ENCODE data around the gene LCMT1. TPM values are rescaled to one million over a fixed set of nuclear protein-coding genes. Genes with fewer than 3 reads are reported as not detected.

Gene LCMT1
- total and polyA plus RNA-seq, 9 of the 15 experiments (the other 6 are each of a cell fraction or from before 2014, with no cell fraction given), result 20.0 to 42.8 (median 32.3) TPM

DNA sequence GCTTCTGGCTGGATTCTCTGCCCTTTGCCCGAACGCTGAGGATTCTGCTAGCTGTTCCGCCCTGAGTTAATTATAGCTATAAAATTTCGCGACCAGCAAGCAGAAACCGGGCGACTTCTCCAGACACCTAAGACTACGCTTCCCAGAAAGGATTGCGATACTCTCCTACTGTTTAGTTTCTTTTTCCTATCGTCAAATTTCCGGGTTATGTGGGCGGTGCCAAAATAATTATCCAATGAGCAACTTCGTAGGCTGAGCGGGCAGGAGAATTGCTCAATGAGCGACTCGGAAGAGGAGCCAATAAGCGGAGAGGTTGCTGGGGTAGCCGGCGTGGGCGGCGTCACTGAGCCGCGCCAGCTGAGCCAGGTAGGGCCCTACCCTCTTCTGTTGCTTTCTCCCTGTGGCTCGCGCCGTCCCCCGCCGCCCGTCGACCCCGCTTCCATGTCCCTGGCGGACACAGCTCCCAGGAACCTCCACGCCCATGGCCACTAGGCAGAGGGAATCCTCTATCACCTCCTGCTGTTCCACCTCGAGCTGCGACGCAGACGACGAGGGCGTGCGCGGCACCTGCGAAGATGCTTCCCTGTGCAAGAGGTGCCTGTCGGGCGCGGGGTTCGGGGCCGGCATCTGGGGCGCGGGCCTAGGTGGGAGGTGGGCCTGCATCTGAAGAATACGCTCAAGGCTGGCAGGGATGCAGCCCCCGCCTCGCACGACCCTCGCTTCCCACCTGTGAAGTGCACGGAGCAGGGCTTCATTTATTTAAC is at the start of gene LCMT1 (continued):
- TF ChIP-seq ESRRA (IDR thresholded peaks at IDR 0.05; ENCODE audit: borderline replicate concordance, low read depth) (no peak), ZNF699 (CRISPR knock-in tag; IDR thresholded peaks at IDR 0.05; ENCODE audit: insufficient replicate concordance) (no peak), ZSCAN32 (CRISPR knock-in tag; IDR thresholded peaks at IDR 0.05) (no peak), ZNF589 (CRISPR knock-in tag; IDR thresholded peaks at IDR 0.05; ENCODE audit: low read depth) (no peak), NFE2 (IDR thresholded peaks at IDR 0.05; ENCODE audit: low read depth) (no peak), NR2C1 (IDR thresholded peaks at IDR 0.05) (peak; percentile 95), NR2C1 (tag; IDR thresholded peaks at IDR 0.05) (peak; percentile 97), RBM15 (IDR thresholded peaks at IDR 0.05; ENCODE audit: insufficient read depth, low read length) (no peak), ZNF121 (CRISPR knock-in tag; conservative IDR thresholded peaks at IDR 0.05) (no peak), PCBP2 (IDR thresholded peaks at IDR 0.05; ENCODE audit: low read depth, low read length, poor library complexity, severe bottlenecking) (no peak), U2AF1 (optimal IDR thresholded peaks at IDR 0.05; ENCODE audit: low read depth, low read length) (no peak), BRD9 (IDR thresholded peaks at IDR 0.05; ENCODE audit: low read depth, partially characterized antibody) (no peak), ELF2 (CRISPR knock-in tag; IDR thresholded peaks at IDR 0.05) (peak; percentile 84), SIN3B (IDR thresholded peaks at IDR 0.05; ENCODE audit: low read depth) (peak; percentile 92)
- TF ChIP-seq, protein P1, sequence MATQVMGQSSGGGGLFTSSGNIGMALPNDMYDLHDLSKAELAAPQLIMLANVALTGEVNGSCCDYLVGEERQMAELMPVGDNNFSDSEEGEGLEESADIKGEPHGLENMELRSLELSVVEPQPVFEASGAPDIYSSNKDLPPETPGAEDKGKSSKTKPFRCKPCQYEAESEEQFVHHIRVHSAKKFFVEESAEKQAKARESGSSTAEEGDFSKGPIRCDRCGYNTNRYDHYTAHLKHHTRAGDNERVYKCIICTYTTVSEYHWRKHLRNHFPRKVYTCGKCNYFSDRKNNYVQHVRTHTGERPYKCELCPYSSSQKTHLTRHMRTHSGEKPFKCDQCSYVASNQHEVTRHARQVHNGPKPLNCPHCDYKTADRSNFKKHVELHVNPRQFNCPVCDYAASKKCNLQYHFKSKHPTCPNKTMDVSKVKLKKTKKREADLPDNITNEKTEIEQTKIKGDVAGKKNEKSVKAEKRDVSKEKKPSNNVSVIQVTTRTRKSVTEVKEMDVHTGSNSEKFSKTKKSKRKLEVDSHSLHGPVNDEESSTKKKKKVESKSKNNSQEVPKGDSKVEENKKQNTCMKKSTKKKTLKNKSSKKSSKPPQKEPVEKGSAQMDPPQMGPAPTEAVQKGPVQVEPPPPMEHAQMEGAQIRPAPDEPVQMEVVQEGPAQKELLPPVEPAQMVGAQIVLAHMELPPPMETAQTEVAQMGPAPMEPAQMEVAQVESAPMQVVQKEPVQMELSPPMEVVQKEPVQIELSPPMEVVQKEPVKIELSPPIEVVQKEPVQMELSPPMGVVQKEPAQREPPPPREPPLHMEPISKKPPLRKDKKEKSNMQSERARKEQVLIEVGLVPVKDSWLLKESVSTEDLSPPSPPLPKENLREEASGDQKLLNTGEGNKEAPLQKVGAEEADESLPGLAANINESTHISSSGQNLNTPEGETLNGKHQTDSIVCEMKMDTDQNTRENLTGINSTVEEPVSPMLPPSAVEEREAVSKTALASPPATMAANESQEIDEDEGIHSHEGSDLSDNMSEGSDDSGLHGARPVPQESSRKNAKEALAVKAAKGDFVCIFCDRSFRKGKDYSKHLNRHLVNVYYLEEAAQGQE (IDR thresholded peaks at IDR 0.05; ENCODE audit: borderline replicate concordance), result no peak
- TF ChIP-seq, protein P1 (CRISPR knock-in tag; IDR thresholded peaks at IDR 0.05; ENCODE audit: low read depth), result no peak
- TF ChIP-seq, protein P2, sequence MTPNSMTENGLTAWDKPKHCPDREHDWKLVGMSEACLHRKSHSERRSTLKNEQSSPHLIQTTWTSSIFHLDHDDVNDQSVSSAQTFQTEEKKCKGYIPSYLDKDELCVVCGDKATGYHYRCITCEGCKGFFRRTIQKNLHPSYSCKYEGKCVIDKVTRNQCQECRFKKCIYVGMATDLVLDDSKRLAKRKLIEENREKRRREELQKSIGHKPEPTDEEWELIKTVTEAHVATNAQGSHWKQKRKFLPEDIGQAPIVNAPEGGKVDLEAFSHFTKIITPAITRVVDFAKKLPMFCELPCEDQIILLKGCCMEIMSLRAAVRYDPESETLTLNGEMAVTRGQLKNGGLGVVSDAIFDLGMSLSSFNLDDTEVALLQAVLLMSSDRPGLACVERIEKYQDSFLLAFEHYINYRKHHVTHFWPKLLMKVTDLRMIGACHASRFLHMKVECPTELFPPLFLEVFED (CRISPR knock-in tag; conservative IDR thresholded peaks at IDR 0.05), result no peak
- TF ChIP-seq, protein P3, sequence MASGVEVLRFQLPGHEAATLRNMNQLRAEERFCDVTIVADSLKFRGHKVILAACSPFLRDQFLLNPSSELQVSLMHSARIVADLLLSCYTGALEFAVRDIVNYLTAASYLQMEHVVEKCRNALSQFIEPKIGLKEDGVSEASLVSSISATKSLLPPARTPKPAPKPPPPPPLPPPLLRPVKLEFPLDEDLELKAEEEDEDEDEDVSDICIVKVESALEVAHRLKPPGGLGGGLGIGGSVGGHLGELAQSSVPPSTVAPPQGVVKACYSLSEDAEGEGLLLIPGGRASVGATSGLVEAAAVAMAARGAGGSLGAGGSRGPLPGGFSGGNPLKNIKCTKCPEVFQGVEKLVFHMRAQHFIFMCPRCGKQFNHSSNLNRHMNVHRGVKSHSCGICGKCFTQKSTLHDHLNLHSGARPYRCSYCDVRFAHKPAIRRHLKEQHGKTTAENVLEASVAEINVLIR (CRISPR knock-in tag; IDR thresholded peaks at IDR 0.05), result peak; percentile 75

Data from K562 (cell line).